Prostate gland (tissue), 2 donors: ENCODE data around the gene BTBD18. TPM values are rescaled to one million over a fixed set of nuclear protein-coding genes. Genes with fewer than 3 reads are reported as not detected.

Experiments
- DNase-seq: peaks from one replicate; pipeline ENCODE4 v3.0.0-alpha.2; 2019; ENCODE audit warnings: low spot score
- H3K27ac ChIP-seq, 2 donors: fragments of 200-600 bp; sonication (generic); 2 replicates each; pipeline ENCODE4 v1.5.1; 2017 to 2019
- H3K27me3 ChIP-seq: fragments of 200-600 bp; sonication (generic); replicated peaks from 2 replicates; pipeline ENCODE4 v1.5.1; 2019; ENCODE audit not compliant: insufficient read depth
- H3K36me3 ChIP-seq, 2 donors: fragments of 200-600 bp; sonication (generic); 1 replicate in 1 of 2; 2 replicates in 1 of 2; pipeline versions ENCODE4 v1.5.1 to v1.8.1; 2017 to 2019
- H3K4me1 ChIP-seq: fragments of 200-600 bp; sonication (generic); replicated peaks from 2 replicates; pipeline ENCODE4 v1.5.1; 2019
- H3K4me3 ChIP-seq, 2 donors: fragments of 200-600 bp; sonication (generic); 2 replicates each; pipeline ENCODE4 v1.5.1; 2017 to 2019
- H3K9me3 ChIP-seq: fragments of 200-600 bp; sonication (generic); 2 replicates; pipeline ENCODE4 v1.5.1; 2017
- POLR2A ChIP-seq: fragments of 450-650 bp; IDR thresholded peaks from one replicate; pipeline ENCODE4 v1.6.1; 2016; ENCODE audit warnings: antibody characterized with exemption, mild to moderate bottlenecking
- POLR2AphosphoS5 ChIP-seq: sonication (generic); formaldehyde crosslinking; IDR thresholded peaks from one replicate; pipeline ENCODE4 v1.6.1; 2017; ENCODE audit warnings: antibody characterized with exemption
- WGBS: methylation state at CpG from one replicate; pipeline ENCODE4 v1.1.5; 2018; 5-methylcytosine and 5-hydroxymethylcytosine counted together
- intact Hi-C: fragments of 100-400 bp; cut with DNase I; formaldehyde crosslinking; loops from one replicate; pipeline ENCODE4 v1.14.2; 2022
- total RNA-seq, 2 donors: library from RNA; depleted of rRNA; stranded (reverse); fragments of >200 nt; gene quantifications; one replicate each; pipeline ENCODE4 v1.1.0, GENCODE V29; 2016
- TF ChIP-seq, protein P1 (sequence below), 4 experiments: fragments of 200-600 bp in 2 of 4; fragments of 450-650 bp in 2 of 4; sonication (generic) in 2 of 4; IDR thresholded peaks; 1 replicate in 3 of 4; 2 replicates in 1 of 4; pipeline ENCODE4 v1.5.1; 2016 to 2019; ENCODE audit warnings: antibody characterized with exemption in 4 of 4, mild to moderate bottlenecking in 2 of 4, moderate library complexity in 2 of 4

The BTBD18 gene
- total RNA-seq, 2 donors from 2014 or later = 1.0 TPM; not detected in 1

DNA sequence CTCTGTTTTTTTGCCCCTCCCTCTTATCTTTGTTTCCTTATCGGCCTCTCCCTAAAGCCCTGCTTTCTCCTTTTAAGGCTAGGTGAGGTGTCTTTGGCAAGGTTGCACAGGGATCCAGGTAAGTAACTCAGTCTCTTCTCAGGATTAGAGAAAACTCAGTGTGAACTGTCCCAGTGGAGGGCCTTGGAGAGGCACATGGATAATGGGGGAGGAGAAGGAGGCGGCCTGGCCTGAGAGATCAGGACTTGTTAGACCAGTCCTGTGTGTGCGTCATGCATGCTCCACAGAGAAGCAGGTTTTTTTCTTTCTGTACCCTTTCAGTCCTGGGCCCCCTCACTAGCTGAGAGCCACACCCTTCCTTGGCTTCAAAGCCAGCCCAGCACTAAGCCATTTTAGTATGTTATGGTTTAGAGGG, 29.9 kb upstream of the BTBD18 start:
- H3K4me1 ChIP-seq = peaks cover 54% of the 10 kb centered on the region
- TF ChIP-seq, protein P1, sequence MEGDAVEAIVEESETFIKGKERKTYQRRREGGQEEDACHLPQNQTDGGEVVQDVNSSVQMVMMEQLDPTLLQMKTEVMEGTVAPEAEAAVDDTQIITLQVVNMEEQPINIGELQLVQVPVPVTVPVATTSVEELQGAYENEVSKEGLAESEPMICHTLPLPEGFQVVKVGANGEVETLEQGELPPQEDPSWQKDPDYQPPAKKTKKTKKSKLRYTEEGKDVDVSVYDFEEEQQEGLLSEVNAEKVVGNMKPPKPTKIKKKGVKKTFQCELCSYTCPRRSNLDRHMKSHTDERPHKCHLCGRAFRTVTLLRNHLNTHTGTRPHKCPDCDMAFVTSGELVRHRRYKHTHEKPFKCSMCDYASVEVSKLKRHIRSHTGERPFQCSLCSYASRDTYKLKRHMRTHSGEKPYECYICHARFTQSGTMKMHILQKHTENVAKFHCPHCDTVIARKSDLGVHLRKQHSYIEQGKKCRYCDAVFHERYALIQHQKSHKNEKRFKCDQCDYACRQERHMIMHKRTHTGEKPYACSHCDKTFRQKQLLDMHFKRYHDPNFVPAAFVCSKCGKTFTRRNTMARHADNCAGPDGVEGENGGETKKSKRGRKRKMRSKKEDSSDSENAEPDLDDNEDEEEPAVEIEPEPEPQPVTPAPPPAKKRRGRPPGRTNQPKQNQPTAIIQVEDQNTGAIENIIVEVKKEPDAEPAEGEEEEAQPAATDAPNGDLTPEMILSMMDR (IDR thresholded peaks at IDR 0.05) = no peak
- TF ChIP-seq POLR2A (peak; percentile 33), POLR2AphosphoS5 (peak; percentile 89)
- no peaks in the 10 kb centered on the region for H3K27me3 ChIP-seq
- intact Hi-C loops = no loop called here
- peak overlapping the region; percentile 80 to 87 for H3K27ac ChIP-seq
- no peaks in the 10 kb centered on the region for H3K9me3 ChIP-seq
- no peaks in the 10 kb centered on the region for H3K36me3 ChIP-seq
- peak; percentile 85 for DNase-seq
- WGBS = 29% methylated on average over 3 of the region's 3 CpGs
- no peak overlapping the region for H3K4me3 ChIP-seq

DNA sequence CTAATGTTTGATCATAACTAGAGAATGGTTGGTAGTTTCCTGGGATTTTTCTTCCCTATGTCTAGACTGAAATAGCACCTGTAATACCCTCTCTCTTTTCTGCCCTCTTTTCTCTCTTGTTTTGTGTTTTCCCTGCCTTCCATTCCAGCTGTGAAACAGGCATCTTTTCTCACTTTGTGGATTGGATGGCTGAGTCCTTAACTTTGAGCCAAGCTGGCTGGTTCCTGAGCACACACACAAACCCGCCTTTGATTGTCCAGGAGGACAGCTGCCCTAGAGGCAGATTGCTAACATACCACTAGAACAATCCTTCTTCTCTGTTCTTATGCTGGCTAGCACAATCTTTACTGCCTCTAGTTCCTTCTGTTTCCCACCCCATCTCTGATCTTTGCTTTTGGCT, 27.7 kb upstream of the BTBD18 start:
- peak; percentile 74 for DNase-seq
- Histone ChIP-seq H3K36me3 (no peaks in the 10 kb centered on the region), H3K9me3 (no peaks in the 10 kb centered on the region), H3K27ac (peak overlapping the region; percentile 80 to 87), H3K4me1 (peaks cover 56% of the 10 kb centered on the region), H3K27me3 (no peaks in the 10 kb centered on the region), H3K4me3 (no peak overlapping the region)
- 0% methylated on average over 1 of the region's 1 CpG for WGBS
- intact Hi-C loops = no loop called here
- no peak for TF ChIP-seq POLR2A
- peak; percentile 70 for TF ChIP-seq POLR2AphosphoS5
- TF ChIP-seq, protein P1 (IDR thresholded peaks at IDR 0.05) = peak in 2 of 4 experiments; percentile 17 to 39

DNA sequence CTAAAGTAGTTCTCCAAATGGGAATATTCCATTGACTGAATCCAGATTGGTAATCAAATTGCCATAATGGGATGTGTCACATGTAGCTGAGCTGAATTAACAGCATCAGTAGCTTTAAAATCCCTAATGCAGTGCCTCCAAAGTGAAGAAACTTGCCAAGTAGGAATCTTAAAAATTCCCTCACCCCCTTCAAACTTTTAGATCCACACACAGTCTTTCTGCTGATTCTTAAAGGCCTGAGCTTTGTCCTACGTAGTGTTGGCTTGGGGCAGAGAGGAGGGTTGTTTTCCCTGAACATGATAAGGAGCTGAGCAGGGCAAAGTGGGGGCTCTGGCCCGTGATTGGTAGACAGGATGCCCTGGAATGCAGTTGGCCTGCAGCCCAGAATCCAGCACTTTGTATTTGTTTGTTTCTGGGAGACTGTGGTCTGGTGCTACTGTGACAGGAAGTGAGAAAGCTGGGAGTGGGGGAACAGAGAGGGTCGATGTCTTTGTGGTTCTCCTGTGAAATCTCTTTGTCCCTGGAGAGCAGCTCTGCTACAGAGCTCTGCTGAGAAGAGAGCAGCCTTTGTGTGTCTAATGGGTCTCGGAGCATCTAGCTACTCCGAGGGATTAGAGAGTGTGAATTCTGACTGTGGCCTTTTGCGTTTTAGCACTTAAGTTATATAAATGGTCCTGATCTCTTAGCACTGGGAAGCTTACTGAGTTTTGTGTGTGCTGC, 26.9 kb upstream of the BTBD18 start:
- 7% methylated on average over 6 of the region's 6 CpGs for WGBS
- intact Hi-C loops = no loop called here
- Histone ChIP-seq H3K4me1 (peaks cover 56% of the 10 kb centered on the region), H3K27me3 (no peaks in the 10 kb centered on the region), H3K36me3 (no peaks in the 10 kb centered on the region), H3K4me3 (peak overlapping the region in 1 of 2 donors; percentile 3), H3K9me3 (no peaks in the 10 kb centered on the region), H3K27ac (peak overlapping the region; percentile 80 to 87)
- peak; percentile 91 for DNase-seq
- TF ChIP-seq POLR2A (no peak), POLR2AphosphoS5 (peak; percentile 83)

DNA sequence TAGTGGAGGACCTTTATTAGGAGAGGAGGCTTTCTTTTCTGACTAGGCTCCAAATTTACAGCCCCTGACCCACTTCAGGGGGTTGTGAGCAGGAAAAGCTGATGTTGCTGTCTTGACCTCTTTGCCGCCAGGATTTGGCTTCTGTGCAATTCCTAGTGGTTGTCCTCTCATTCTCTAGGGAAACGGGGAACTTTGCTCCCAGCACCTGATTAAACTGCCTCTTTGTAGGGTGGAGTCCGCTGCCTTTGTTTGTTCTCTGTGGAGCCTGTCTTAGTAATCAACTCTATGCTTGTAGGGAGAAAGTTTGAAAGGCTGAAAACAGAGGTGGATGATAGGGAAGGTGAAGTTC, 26.3 kb upstream of the BTBD18 start:
- intact Hi-C loops = no loop called here
- H3K36me3 ChIP-seq = no peaks in the 10 kb centered on the region
- peak; percentile 44 for DNase-seq

DNA sequence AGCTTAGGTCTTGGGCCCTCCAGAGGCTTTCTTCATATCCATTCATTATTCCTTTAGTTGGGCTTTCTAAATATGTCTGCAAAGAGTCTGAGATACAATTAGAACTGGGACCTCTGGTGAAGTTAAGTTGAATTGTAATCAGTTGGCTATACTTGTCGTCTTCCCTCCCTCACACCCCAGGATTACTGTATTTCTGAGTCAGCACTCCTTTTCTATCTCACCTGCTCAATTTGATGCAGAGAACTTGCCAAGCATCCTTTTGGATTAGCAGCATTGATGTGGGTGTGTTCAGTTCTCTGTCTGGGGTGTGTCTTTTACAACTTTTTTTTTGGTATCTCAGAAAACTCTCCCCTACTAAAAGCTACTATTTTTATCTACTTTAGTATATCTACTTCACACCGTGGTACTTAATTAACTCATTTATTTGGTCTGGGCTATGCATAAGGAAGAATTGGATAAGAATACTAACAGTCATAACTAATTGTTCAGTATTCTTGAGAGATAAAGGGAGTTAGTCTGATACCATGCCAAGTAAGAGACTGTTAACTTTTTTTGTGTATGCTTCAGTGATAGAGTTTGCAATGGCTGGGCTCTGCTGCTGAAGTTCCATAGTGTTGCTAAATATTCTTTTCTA, 25.1 kb upstream of the BTBD18 start:
- TF ChIP-seq POLR2A = no peak
- TF ChIP-seq, protein P1 (IDR thresholded peaks at IDR 0.05) = no peak
- no peak for TF ChIP-seq POLR2AphosphoS5
- no peak for DNase-seq
- WGBS = 12% methylated on average over 2 of the region's 2 CpGs
- intact Hi-C loops = no loop called here
- Histone ChIP-seq H3K36me3 (no peaks in the 10 kb centered on the region), H3K4me1 (peaks cover 47% of the 10 kb centered on the region), H3K4me3 (no peak overlapping the region), H3K9me3 (no peaks in the 10 kb centered on the region), H3K27me3 (no peaks in the 10 kb centered on the region), H3K27ac (peak overlapping the region; percentile 80 to 87)

More for the DNA sequence above, 26.3 kb upstream of the BTBD18 start:
- Histone ChIP-seq H3K9me3 (no peaks in the 10 kb centered on the region), H3K27ac (peak overlapping the region; percentile 80 to 87), H3K27me3 (no peaks in the 10 kb centered on the region), H3K4me3 (peak overlapping the region in 1 of 2 donors; percentile 3), H3K4me1 (peaks cover 56% of the 10 kb centered on the region)
- 25% methylated on average over 3 of the region's 3 CpGs for WGBS
- TF ChIP-seq POLR2AphosphoS5 (no peak), POLR2A (no peak)
- TF ChIP-seq, protein P1 (IDR thresholded peaks at IDR 0.05) = no peak
